Measurements from ENCODE around the gene SORL1.

GRCh38 chr11:121553806-121554205, 101.7 kb downstream of the SORL1 start:
- no peak for TF ChIP-seq CTCF (conservative IDR thresholded peaks at IDR 0.05; ENCODE audit: low read length)
- TF ChIP-seq EZH2phosphoT487 (IDR thresholded peaks at IDR 0.05; ENCODE audit: borderline replicate concordance) = no peak

Data from Loucy (cell line).